ENCODE data around the gene OR1J2. TPM values are rescaled to one million over a fixed set of nuclear protein-coding genes. Genes with fewer than 3 reads are reported as not detected.

The OR1J2 gene
- total RNA-seq, 1 donor: 0.27 TPM

- no peak for DNase-seq (ENCODE audit: low read depth in 2 of 3, low spot score in 2 of 3)
Measured at GRCh38 chr9:122546196-122546595, 35.6 kb downstream of the OR1J2 start.

GRCh38 chr9:122551371-122551770 is 40.8 kb downstream of the OR1J2 start:
- DNase-seq (ENCODE audit: low read depth in 2 of 3, low spot score in 2 of 3): no peak

GRCh38 chr9:122552812-122553211 is 42.2 kb downstream of the OR1J2 start, which contains the start of gene OR1N2:
TSS of gene OR1N2 (plus strand) at chr9:122553112. CDS start at chr9:122553212, 100 bp downstream.
- DNase-seq (ENCODE audit: low read depth in 2 of 3, low spot score in 2 of 3): no peak

Other genes with a start within 250 kb of the OR1J2 start
- gene RBM18, start 246.0 kb upstream of the OR1J2 start, total RNA-seq: 3.5 TPM
- gene MRRF, start 245.9 kb upstream of the OR1J2 start, total RNA-seq: 16.7 TPM
- gene PTGS1, start 139.8 kb upstream of the OR1J2 start, total RNA-seq: 49.8 TPM
- gene OR1J1, start 32.9 kb upstream of the OR1J2 start, total RNA-seq: under 0.01 TPM
- gene OR1J4, start 8.3 kb downstream of the OR1J2 start, total RNA-seq: under 0.01 TPM
- gene OR1N1, start 16.5 kb downstream of the OR1J2 start, total RNA-seq: not detected
- gene OR1N2, start 42.3 kb downstream of the OR1J2 start, total RNA-seq: 0.27 TPM
- gene OR1L8, start 72.6 kb downstream of the OR1J2 start, total RNA-seq: 0.27 TPM
- under 0.01 TPM for gene OR1Q1, start 103.9 kb downstream of the OR1J2 start, total RNA-seq
- gene OR1B1, start 146.8 kb downstream of the OR1J2 start, total RNA-seq: 0.27 TPM
- gene OR1L1, start 150.9 kb downstream of the OR1J2 start, total RNA-seq: not detected
- gene OR1L3, start 164.3 kb downstream of the OR1J2 start, total RNA-seq: not detected
- not detected for gene OR1L4, start 213.2 kb downstream of the OR1J2 start, total RNA-seq
- gene OR1L6, start 231.5 kb downstream of the OR1J2 start, total RNA-seq: not detected